GM21825 (cell line): ENCODE data around the gene KIF3B.
"Not testable (repeated sequence)": the region's sequence is repeated elsewhere in the genome, so short reads cannot be mapped to it uniquely, and the experiment has no call there.

Experiments
- ATAC-seq: cut with Tn5 transposase; IDR thresholded peaks from one replicate; pipeline ENCODE4 v1.9.1; 2021; ENCODE audit warnings: mild to moderate bottlenecking, moderate library complexity; ENCODE audit not compliant: unreplicated experiment

The KIF3B gene

DNA sequence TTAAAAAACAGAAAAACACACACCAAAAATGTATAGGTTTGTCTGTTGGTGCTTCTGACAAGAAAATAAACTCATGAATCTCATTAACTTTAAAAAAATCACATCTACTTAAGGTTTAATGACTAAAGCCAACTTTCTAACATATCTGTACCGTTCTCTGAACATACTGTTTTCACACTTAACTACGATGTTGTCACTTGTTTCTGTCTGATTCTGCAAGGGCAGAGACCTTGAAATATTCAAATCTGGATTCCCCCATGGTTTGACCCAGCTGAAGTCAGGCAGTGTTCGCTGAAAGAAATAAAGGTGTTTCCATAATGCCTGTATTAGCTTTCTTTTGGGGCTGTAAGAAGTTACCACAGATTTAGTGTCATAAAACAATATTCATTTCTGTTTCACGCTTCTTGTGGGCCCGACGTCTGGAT, 78.0 kb downstream of the KIF3B start:
- ATAC-seq: no peak

DNA sequence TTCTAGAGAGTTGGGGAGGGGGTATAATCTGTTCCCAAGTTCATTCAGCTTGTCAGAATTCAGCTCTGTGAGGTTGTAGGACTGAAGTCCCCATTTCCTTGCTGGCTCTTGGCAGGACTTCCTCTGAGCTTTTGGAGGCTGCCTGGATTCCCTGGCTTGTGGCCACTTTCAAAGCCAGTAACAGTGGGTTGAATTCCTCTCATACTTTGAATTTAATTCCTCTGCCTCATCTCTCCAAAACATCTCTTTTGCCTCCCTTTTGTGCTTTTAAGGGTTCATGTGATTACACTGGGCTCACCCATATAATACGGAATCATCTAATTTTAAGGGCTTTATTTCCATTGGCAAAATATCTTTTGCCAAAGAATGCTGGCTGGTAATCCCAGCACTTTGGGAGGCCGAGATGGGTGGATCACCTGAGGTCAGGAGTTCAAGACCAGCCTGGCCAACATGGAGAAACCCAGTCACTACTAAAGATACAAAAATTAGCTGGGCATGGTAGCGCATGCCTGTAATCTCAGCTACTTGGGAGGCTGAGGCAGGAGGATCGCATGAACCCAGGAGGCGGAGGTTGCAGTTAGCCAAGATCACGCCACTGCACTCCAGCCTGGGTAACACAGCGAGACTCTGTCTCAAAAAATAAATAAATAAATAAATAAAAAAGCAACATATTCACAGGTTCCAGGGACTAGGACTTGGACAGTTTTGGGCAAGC, 78.6 kb downstream of the KIF3B start:
- ATAC-seq: not testable (repeated sequence)

DNA sequence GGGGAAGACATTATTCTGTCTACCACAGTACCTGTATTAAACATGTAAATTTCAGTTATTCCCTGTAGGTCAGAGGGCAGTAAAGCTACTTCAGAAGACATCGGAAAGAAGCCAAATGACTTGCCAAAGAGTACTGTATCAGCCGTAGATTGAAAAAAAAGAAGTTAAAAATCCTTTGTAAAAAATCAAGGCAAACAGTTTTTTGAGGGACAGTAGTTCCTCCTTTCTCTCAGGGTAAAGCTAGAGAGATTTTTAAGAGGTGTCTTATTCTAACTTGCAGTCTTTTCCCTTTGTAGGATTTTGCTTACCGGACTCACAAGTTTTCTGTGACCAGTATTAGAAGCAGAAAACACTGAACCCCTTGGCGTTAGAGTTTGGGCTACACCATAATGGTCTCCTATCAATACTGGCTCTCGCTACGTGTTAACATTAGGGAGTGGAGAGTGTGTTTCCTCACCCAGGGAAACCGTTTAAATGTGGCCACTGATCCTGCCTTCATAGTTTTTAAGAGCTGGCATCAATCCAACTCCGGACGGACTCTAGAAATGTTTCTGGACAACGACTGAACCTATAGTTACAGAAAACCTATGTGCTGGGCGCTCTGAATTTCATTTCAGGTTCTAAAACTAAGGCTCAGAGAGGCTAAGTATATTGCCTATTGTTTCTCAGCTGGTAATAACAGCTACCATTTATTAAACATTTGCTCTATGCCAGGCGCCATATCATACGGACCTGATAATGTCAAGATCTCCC, 79.3 kb downstream of the KIF3B start:
- ATAC-seq: no peak

DNA sequence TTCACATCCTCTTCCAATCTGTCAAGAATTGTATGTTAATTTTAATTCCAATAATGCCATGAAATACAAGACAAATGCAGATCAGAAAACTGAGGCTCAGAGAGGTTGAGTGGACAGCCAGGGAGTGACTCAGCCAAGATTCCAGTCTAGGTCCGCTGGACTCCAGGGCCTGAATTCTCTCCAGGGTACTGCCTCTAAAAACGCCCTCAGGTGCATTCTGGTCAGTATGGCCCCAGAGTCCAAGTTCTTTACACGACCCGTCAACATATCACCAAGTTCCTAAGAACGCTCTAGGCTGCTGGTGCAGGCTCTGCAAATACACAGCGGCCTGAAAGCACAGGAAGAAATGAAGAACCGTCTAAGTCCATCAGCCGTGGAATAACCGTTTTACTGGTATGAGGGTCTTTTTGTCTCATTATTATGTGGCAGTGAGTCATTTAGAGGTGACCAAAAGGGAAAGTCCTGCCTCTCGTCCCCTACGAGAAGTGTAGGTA, 80.0 kb downstream of the KIF3B start:
- no peak for ATAC-seq

DNA sequence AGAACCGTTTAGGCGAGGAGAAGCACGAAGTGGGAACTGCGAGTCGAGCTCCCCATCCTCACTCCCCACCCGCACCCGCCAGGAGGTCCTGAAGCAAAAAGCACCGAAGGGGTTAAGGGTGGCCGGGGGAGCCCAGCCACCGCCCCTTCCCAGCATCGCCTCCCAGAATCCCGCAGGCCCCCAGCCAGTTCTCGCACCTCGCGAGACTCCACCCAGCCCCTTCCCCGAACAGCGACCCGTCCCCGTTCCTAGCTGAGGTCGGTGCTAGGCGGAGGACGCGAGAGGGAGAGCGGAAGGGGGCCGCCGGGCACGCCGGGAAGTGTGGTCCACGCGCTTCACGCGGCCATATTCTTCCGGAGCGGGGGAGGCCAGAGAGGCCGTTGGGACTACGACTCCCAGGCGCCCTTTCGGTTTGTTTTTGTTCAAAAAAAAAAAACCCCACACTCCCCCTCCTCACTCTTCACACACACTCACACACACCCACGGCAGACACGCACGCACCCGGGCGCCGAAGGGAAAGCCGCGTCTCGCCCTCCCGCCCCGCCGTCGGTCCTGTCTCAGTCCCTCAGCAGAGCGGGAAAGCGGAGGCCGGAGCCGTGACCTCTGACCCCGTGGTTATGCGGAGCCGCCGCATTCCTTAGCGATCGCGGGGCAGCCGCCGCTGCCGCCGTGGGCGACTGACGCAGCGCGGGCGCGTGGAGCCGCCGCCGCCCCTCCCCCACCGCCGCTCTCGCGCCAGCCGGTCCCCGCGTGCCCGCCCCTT, 80.6 kb downstream of the KIF3B start, which contains the start of gene ASXL1:
Gene ASXL1 (plus strand): TSS at position 463 of the 763 bp plus-strand sequence. CDS start 445 bp downstream, outside the sequence.
- ATAC-seq: peak; percentile 70

DNA sequence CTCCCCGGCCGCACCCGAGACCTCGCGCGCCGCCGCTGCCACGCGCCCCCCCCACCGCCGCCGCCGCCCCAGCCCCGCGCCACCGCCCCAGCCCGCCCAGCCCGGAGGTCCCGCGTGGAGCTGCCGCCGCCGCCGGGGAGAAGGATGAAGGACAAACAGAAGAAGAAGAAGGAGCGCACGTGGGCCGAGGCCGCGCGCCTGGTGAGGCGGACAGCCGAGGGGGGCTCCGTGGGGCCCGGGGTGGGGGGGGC, 81.1 kb downstream of the KIF3B start:
- no peak for ATAC-seq

DNA sequence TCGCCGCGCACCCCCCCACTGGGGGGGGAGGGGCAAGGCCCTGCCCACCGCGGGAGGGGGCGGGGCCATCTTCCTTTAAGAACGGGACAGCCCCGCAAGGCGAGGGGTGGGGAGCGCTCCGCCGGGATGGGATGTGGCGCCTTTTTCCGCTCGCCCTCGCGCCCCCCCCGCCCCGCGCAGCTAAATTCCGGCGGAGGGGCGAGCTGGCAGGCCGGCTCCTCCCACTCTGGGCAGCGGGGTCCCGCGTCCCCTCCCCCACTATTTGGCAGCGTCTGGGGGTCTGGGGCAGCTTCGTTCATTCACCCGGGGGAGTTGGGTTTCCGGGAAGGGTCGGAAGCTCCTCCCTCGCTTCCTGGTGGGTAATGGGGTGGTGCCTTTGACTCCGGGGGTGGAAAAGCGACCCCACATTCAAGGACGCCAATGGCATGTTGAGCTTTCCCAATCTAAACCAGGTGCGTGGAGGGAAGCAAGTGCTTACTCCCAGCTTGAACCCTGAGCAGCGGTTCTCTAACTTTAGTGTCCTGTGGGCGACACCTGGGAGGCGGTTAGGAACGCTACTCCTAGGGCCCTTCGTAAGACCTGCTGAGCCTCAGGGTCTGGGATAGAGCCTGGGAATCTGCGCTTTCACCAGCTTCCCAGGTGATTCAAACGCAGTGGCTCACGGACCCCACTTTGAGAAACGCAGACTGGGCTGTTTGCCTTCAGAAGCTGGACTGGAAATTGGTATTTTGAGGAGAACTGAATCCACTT, 81.6 kb downstream of the KIF3B start:
- peak; percentile 22 for ATAC-seq

DNA sequence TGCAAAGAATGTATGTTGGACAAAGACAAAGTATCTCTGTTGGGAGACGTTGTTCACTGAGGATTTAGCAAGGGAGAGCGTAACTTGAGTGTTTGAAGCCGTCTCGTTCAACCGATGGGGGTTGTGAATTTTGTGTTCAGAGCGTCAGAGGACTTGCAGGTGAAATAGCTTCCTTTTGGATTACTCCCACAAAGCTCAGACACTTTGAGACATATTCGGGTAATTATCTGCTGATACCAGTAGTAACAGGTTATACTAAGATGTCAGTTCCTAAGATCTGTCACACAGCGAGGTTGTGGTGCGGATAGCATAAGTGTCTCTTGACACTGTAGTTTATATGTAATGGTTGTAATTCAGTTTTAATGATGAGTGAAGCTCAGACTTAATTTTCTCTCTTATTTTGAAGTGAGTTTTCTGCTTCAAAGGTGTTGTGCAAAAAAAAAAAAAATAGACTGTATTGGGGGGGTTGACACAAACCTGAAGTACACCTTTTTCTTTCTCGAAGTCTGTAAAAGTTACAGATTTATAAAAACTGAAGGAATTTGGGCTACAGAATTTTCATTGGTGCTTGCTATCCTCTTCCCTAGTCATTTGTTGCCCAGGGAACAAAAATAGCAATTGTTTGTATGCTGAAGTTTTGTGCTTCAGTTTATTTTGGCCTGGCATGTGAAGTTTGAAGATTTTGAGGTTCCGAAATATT, 82.3 kb downstream of the KIF3B start:
- no peak for ATAC-seq

DNA sequence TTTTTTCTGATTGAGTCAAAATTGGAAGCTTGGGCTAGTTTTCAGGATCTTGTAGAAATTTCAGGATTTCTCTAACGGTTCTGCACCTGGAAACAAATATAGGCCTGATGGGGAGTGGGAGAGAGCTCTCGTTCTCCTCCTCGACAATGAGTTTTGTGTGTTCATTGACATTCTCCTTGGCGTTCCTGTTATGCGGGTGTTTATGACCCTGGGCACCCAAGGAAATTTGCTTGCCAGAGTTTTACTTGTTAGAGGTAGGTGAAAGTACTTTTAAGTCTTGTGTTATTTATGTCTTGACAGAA, 82.8 kb downstream of the KIF3B start:
- ATAC-seq: no peak

DNA sequence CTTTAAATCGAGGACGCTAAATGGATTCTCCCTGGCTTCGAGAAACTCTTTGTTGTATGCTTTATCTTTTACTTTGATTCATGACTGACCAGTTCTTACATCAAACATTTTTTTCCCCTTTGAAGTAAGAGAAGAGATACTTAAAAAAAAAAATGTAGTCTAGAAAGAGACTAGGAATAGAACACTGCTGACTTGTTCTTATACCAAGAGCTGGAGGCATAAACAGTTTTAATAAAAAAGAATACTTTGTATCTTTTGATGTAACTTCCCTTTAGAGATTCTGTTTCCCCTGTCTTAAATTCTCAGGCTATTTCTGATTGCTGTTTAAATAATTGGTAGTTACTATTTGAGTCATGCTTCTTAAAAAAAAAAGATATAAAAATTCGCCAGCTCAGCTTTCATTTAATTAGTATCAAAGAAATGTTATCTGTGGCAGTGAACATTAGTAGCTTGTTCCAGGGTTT, 85.5 kb downstream of the KIF3B start:
- no peak for ATAC-seq

DNA sequence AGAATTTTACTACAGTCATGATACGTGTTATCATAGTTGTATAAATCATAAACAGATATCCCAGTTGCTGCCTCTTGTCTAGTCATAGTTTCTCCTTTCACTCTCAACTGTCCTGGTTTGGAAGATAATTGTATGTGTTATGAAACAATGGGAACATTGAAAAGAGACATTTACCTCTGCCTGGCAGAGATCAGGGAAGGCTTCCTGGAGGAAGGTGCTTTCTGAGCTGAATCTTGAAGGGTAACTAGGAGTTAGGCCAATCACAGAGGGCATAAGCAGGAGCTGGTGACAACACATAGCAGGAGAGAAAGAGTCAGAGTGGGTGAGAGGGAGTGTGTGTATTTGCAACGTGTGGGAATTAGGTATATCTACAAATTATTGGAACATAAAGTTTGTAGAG, 86.0 kb downstream of the KIF3B start:
- no peak for ATAC-seq

DNA sequence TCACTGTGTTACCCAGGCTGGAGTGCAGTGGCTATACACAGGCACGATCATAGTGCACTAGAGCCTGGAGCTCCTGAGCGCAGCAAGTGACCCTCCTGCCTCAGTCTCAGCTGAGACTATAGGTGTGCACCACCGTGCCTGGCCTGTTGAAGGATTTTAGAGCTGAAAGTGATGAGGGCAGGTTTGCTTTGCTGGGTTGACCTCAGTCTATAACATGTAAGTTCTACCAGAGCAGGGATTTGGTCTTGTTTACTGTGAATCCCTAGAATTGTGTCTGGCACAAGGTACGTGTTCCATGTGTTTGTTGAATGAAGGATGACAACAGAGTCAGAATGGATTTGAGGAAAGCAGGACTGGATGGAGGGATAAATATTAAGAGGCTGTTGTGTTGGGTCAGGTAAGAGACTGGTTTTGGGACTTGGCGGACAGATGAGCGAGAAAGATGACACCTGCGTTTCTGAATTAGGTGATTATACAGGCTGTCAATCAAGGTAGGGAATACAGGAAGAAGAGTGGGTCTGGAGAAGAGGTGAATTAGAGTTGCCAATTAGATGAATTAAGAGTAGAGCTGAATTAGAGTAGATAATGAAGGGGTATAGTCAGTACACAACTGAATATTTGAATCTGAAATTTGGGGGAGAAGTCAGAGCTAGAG, 87.2 kb downstream of the KIF3B start:
- no peak for ATAC-seq

DNA sequence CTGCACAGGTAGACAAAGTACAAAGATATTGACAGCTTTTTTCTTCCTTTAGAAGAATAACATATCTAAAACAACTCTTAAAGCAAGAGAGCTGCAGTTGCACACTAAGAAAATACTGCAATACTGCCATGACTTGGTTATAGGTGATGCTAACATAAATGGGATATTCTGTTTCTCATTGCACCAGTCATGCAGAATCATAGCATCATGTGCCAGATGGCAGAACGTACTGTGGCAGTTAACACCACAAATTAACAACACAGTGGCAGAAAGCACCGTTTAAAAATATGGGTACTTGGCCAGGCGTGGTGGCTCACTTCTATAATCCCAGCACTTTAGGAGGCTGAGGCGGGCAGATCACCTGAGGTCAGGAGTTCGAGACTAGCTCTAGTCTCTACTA, 88.1 kb downstream of the KIF3B start:
- no peak for ATAC-seq

DNA sequence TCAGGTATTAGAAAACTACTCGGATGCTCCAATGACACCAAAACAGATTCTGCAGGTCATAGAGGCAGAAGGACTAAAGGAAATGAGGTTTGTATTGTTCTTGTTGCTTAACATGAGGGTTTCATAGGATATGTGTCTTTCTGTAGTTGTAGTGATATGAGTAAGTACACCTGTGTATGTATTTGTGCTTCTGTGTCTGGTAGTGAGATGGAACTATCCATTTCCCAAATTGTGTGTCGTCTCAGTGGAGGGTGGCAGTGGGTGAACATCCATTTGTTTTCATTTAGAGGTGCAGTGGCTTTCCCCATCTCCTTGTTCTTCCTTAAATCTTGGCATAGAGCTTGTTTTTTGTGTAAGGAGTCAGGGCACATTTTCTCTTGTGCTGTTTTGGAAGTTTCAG, 88.9 kb downstream of the KIF3B start:
- no peak for ATAC-seq

DNA sequence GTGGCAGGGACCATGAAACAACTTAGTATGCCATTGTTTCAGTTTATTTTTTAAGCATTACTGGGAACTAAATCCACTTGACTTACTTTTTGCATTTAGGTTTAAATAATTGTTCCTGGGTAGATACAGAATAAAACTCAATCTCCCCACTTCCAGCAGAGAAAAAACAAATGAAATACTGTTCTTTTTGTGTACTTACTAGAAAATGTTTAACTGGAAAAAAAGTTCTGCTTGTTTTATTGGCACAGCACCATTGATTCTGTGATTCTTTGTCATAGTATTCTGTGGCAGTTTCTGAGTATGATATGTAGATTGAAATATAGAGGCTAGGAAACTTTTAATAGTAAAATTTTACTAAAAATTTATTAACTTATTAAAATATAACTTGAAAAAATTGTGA, 90.9 kb downstream of the KIF3B start:
- ATAC-seq: no peak

DNA sequence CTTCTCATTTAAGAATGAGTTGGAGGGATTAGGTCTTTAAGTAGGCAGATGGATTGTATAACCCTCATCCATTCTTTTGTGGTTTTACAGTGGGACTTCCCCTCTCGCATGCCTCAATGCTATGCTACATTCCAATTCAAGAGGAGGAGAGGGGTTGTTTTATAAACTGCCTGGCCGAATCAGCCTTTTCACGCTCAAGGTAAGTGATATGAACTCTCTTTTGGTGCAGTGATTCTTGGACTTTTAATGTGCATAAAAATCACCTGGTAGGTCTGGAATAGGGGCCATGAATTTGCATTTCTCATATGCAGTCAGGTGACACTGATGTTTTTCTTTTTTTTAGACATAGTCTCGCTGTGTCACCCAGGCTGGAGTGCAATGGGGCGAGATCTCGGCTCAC, 91.5 kb downstream of the KIF3B start:
- ATAC-seq: no peak

DNA sequence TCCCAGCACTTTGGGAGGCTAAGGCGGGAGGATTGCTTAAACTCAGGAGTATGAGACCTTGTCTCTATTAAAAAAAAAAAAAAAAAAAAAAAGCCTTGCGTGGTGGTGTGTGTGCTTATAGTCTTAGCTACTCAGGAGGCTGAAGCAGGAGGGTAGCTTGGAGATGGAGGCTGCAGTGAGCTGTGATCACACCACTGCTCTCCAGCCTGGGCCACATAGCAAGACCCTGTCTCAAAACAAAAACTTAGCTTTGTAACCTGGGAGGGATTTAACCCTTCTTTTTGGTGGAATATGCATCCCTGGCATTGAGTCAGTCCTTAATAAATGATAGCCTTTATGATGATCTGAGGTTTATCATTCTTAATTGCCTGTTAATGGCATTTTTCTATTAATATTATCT, 93.4 kb downstream of the KIF3B start:
- no peak for ATAC-seq

DNA sequence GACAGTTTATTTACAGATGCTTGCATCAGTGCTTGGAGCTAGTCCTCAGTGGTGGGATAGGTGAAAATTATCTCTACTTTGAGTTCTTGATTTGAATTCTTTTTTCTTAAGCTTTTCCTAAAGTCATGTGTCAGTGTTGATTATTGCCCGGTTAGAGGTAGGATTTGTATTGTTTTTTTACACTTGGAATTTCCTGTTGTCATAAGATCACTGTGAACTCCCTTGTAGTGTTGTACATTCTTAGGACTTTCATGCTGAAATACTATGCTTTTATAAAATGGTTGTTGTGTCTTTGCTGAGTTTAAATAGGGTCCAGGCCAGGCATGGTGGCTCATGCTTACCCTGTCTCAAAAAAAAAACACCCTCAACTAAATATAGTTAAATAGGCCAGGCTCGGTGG, 101.0 kb downstream of the KIF3B start:
- no peak for ATAC-seq

DNA sequence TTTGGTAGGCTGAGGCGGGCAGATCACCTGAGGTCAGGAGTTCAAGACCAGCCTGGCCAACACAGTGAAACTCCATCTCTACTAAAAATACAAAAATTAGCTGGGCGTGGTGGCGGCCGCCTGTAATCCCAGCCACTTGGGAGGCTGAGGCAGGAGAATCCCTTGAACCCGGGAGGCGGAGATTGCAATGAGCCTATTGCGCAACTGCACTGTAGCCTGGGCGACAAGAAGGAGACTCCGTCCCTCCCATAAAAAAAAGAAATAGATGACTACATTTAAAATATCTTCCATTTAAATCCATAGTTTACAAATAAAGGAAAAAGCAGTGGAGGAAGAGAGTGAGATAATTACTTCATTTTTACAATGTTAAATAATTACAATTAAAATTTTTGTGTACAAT, 102.6 kb downstream of the KIF3B start:
- ATAC-seq: not testable (repeated sequence)

DNA sequence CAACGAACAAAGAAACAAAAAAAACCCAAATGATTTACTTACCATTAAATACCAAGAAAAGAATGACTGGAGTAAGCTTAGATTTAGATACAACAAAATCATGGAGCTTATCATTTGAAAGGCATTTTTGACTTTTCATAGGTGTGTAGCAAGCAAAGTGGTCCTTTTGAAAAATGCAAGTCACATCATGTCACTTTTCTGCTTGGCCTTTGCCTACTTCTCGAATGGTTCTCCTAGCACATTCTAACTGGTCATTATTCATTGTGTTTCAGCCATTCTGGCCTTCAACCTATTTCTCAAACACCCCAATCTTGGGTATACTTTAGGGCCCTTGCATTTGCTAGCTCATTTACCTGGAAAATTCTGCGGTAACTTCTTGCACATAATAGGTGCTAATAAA, 103.3 kb downstream of the KIF3B start:
- ATAC-seq: no peak
